ENCODE results near the gene ASIC4.

GRCh38 chr2:219567131-219567530 lies 52.8 kb downstream of the ASIC4 start:
- no peak for TF ChIP-seq CTCF (IDR thresholded peaks at IDR 0.05)
- TF ChIP-seq POLR2AphosphoS5 (IDR thresholded peaks at IDR 0.05) = no peak
- no peak for TF ChIP-seq POLR2A (IDR thresholded peaks at IDR 0.05; ENCODE audit: low read depth)

Data from esophagus muscularis mucosa (tissue), 3 donors.